ENCODE data around the gene EPHA8.

- TF ChIP-seq POLR2A (IDR thresholded peaks at IDR 0.05; ENCODE audit: low read length) (no peak), GATA1 (IDR thresholded peaks at IDR 0.05; ENCODE audit: low read depth, low read length) (no peak)
Observed at GRCh38 chr1:22552021-22552420, 11.3 kb upstream of the EPHA8 start.

Measured in erythroblast (primary cell).